Activated CD4-positive, alpha-beta memory T cell treated with anti-CD3 and anti-CD28 coated beads, Interleukin-2, amount 10 ng/mL, durations not matched to agents 7 days and 5 days (primary cell): ENCODE data around the gene ENTPD1. TPM values are rescaled to one million over a fixed set of nuclear protein-coding genes. Genes with fewer than 3 reads are reported as not detected.

Experiments used
- CTCF ChIA-PET: fragments of 350-600 bp; sonication (Branson Sonifier 250); formaldehyde crosslinking; loops from one replicate; lab custom pipeline; 2021; ENCODE audit warnings: antibody characterized with exemption, inconsistent platforms; lab: Charles Lee
- POLR2A ChIA-PET: fragments of 350-600 bp; sonication (Branson Sonifier 250); formaldehyde crosslinking; loops from one replicate; lab custom pipeline; 2021; ENCODE audit warnings: antibody characterized with exemption; lab: Charles Lee
- DNase-seq: peaks from one replicate; pipeline ENCODE4 v3.0.0-alpha.2; 2020
- H3K27ac Mint-ChIP-seq: one replicate; pipeline ENCODE4 v1.8.0; 2021; ENCODE audit warnings: mild to moderate bottlenecking, mixed read lengths
- H3K27me3 Mint-ChIP-seq: one replicate; pipeline ENCODE4 v1.8.0; 2021; ENCODE audit warnings: mixed read lengths
- H3K36me3 Mint-ChIP-seq: one replicate; pipeline ENCODE4 v1.8.0; 2021; ENCODE audit warnings: low read depth, mixed read lengths
- H3K4me1 Mint-ChIP-seq: one replicate; pipeline ENCODE4 v1.8.0; 2021; ENCODE audit warnings: mixed read lengths
- H3K4me3 Mint-ChIP-seq: one replicate; pipeline ENCODE4 v1.8.0; 2021; ENCODE audit warnings: mild to moderate bottlenecking, mixed read lengths
- H3K9me3 Mint-ChIP-seq: one replicate; pipeline ENCODE4 v1.8.0; 2021; ENCODE audit warnings: mixed read lengths
- total RNA-seq, 2 experiments: library from RNA; stranded (reverse); gene quantifications; one replicate each; pipeline ENCODE4 v1.2.3, GENCODE V29; 2021

The ENTPD1 gene
- total RNA-seq, 2 experiments from 2014 or later = 29.7 to 33.3 TPM

DNA sequence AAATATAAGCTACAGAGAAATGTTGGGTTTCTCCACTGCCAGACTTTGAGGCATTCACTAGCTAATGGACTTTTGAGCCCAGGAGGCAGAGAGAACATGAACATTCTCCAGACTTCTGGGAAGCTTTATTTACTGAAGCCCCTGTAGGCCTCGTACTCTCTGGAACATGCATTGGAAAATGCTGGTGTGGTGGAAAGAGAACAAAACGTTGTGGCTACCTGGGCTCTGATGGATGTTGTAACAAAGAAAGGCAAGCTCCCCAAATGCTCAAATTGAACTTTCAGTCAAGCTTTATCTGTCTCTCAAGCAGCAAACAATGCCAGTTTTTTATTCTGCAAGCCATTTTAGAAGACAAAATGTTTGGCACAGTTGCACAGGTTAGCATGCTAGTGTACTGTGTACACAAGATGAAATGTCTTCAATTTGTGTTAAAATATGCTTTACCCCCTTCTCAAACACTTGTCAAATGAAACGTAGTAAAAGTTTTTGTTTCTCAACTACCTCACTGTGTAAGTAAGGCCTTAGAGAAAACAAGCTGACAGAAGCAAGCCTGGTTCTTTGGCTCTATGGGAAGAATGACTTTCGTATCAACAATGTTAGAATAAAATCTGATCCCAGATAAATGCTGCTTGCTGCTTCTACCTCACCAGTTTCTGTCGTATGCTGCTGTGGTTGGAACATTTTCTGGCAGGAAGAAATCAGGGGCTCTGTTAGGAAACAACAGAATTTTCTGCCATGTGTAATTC lies 80.8 kb downstream of the ENTPD1 start:
- H3K36me3 Mint-ChIP-seq = peaks cover 20% of the 10 kb centered on the region
- H3K4me1 Mint-ChIP-seq = peaks cover 86% of the 10 kb centered on the region

DNA sequence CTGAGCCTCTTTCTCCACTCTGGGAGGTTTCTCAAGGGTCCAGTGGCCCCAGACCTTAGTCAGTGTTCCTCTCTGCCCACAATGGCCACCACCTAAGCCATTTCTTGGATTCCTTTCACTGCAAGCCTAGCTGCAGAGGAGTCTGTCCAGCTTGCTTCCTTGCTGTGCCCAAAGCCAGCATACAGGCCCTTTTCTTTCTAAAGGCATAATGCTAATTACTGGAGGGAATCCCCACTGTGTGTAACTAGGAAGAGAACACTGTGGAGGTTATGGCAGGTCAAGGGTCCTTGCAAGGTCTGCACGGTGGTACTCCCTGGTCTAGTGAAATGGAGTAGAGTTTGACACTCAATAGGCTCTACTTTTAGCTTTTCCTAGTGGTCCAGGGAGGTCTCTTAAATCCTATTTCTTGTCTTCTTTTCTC lies 81.4 kb downstream of the ENTPD1 start:
- Mint-ChIP-seq H3K4me3 (no peak overlapping the region), H3K27ac (peak overlapping the region; percentile 54), H3K9me3 (peaks cover 3% of the 10 kb centered on the region), H3K4me1 (peaks cover 85% of the 10 kb centered on the region), H3K27me3 (no peaks in the 10 kb centered on the region), H3K36me3 (peaks cover 18% of the 10 kb centered on the region)
- ChIA-PET CTCF (interaction anchor here (1.2 to 14.8 kb wide), 3 partner anchors 24 to 144 kb away, joined by 3 to 379 read pairs (median 12); partner anchors contain the start of gene TCTN3), POLR2A (interaction anchor here (1.0 to 3.9 kb wide), 3 partner anchors 51 to 143 kb away, joined by 3 to 27 read pairs (median 8); partner anchors contain the start of gene TCTN3)
- no peak for DNase-seq

More for the DNA sequence above, 80.8 kb downstream of the ENTPD1 start:
- peaks cover 3% of the 10 kb centered on the region for H3K9me3 Mint-ChIP-seq
- CTCF ChIA-PET = interaction anchor here (1.0 to 14.8 kb wide), 4 partner anchors 8 to 143 kb away, joined by 3 to 379 read pairs (median 8); partner anchors contain the start of gene TCTN3
- DNase-seq = no peak
- H3K27me3 Mint-ChIP-seq = no peaks in the 10 kb centered on the region
- peak overlapping the region; percentile 54 for H3K27ac Mint-ChIP-seq
- H3K4me3 Mint-ChIP-seq = no peak overlapping the region
- POLR2A ChIA-PET = interaction anchor here (1.0 to 3.9 kb wide), 3 partner anchors 51 to 142 kb away, joined by 3 to 27 read pairs (median 8); partner anchors contain the start of gene TCTN3

- H3K4me3 Mint-ChIP-seq = no peak overlapping the region
- DNase-seq = no peak
- H3K27ac Mint-ChIP-seq = peak overlapping the region; percentile 41
- H3K4me1 Mint-ChIP-seq = peaks cover 83% of the 10 kb centered on the region
- peaks cover 18% of the 10 kb centered on the region for H3K36me3 Mint-ChIP-seq
- ChIA-PET CTCF (interaction anchor here (3.1 to 14.8 kb wide), 2 partner anchors 27 to 144 kb away, joined by 12 to 379 read pairs; partner anchors contain the start of gene TCTN3), POLR2A (interaction anchor here (1.0 to 3.9 kb wide), 2 partner anchors 52 to 143 kb away, joined by 3 to 27 read pairs; partner anchors contain the start of gene TCTN3)
- H3K27me3 Mint-ChIP-seq = no peaks in the 10 kb centered on the region
- peaks cover 3% of the 10 kb centered on the region for H3K9me3 Mint-ChIP-seq
These were observed 81.8 kb downstream of the ENTPD1 start for GRCh38 chr10:95837783-95838182.

DNA sequence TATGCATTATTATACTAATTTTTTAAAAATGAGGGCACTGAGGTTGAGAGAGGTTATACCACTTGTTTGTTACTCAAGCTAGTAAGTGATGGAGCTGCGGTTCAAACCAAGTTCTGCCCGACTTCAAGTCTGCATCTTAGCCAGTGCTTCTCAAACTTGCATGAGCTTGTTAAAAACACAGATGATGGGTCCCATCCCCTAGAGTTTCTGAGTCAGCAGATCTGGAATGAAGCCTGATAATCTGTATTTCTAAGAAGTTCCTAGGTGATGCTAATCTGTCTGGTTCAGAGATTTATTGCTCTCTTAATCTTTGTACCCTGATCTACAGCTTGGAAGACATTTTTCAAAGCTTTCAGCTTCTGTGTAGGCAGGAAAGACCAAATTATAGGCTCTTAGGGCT lies 84.2 kb downstream of the ENTPD1 start:
- DNase-seq = no peak
- H3K4me1 Mint-ChIP-seq = peaks cover 72% of the 10 kb centered on the region
- ChIA-PET POLR2A (interaction anchor here (1.1 to 8.9 kb wide), 5 partner anchors 8 to 290 kb away, joined by 3 to 100 read pairs (median 12); partner anchors contain the start of genes TCTN3 and ZNF518A), CTCF (interaction anchor here (0.6 to 14.8 kb wide), 9 partner anchors 8 to 249 kb away, joined by 3 to 379 read pairs (median 5); partner anchors contain the start of gene TCTN3)
- peaks cover 10% of the 10 kb centered on the region for H3K36me3 Mint-ChIP-seq
- peak overlapping the region; percentile 67 for H3K27ac Mint-ChIP-seq
- H3K27me3 Mint-ChIP-seq = no peaks in the 10 kb centered on the region
- H3K9me3 Mint-ChIP-seq = no peaks in the 10 kb centered on the region
- no peak overlapping the region for H3K4me3 Mint-ChIP-seq

- POLR2A ChIA-PET = interaction anchor here (1.1 to 8.9 kb wide), 6 partner anchors 9 to 290 kb away, joined by 3 to 100 read pairs (median 8); partner anchors contain the start of genes TCTN3 and ZNF518A
These were observed 84.7 kb downstream of the ENTPD1 start for GRCh38 chr10:95840681-95841080.

GRCh38 chr10:95841661-95842498 lies 85.9 kb downstream of the ENTPD1 start:
- H3K4me1 Mint-ChIP-seq = peaks cover 63% of the 10 kb centered on the region
- ChIA-PET POLR2A (interaction anchor here (0.7 to 8.9 kb wide), 10 partner anchors 10 to 185 kb away, joined by 3 to 100 read pairs (median 3); partner anchors contain the start of genes ALDH18A1, CC2D2B, ENTPD1 and TCTN3), CTCF (interaction anchor here (0.9 to 14.8 kb wide), 19 partner anchors 9 to 467 kb away, joined by 3 to 379 read pairs (median 6); partner anchors contain the start of genes CC2D2B and TCTN3)
- peak; percentile 45 for DNase-seq
- H3K27me3 Mint-ChIP-seq = no peaks in the 10 kb centered on the region
- no peak overlapping the region for H3K4me3 Mint-ChIP-seq
- H3K9me3 Mint-ChIP-seq = no peaks in the 10 kb centered on the region
- peaks cover 4% of the 10 kb centered on the region for H3K36me3 Mint-ChIP-seq
- H3K27ac Mint-ChIP-seq = peak overlapping the region; percentile 67

More at GRCh38 chr10:95840681-95841080, 84.7 kb downstream of the ENTPD1 start:
- no peak for DNase-seq
- Mint-ChIP-seq H3K27ac (peak overlapping the region; percentile 67), H3K4me1 (peaks cover 72% of the 10 kb centered on the region), H3K27me3 (no peaks in the 10 kb centered on the region), H3K36me3 (peaks cover 8% of the 10 kb centered on the region), H3K4me3 (no peak overlapping the region), H3K9me3 (no peaks in the 10 kb centered on the region)
- CTCF ChIA-PET = interaction anchor here (1.2 to 14.8 kb wide), 12 partner anchors 8 to 466 kb away, joined by 3 to 379 read pairs (median 5); partner anchors contain the start of genes CC2D2B and TCTN3

DNA sequence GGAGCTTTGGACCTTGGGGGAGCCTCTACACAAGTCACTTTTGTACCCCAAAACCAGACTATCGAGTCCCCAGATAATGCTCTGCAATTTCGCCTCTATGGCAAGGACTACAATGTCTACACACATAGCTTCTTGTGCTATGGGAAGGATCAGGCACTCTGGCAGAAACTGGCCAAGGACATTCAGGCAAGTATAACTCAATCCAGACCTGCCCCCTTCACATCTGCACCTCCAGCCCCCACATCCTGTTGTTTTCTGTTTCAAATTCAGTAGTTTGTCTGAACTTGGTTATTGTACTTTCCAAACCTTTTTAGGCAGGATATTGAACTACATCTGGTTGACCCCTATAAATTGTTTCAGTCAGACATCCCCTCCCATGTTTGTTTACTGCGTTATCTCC lies 89.4 kb downstream of the ENTPD1 start:
- POLR2A ChIA-PET = interaction anchor here (0.9 to 8.9 kb wide), 5 partner anchors 10 to 50 kb away, joined by 3 to 100 read pairs (median 3); no protein-coding TSS in a partner anchor
- DNase-seq = no peak
- Mint-ChIP-seq H3K4me3 (no peak overlapping the region), H3K27me3 (no peaks in the 10 kb centered on the region), H3K4me1 (peaks cover 35% of the 10 kb centered on the region), H3K27ac (no peak overlapping the region), H3K36me3 (peaks cover 12% of the 10 kb centered on the region), H3K9me3 (no peaks in the 10 kb centered on the region)
- CTCF ChIA-PET = interaction anchor here (0.7 to 14.8 kb wide), 6 partner anchors 9 to 152 kb away, joined by 3 to 379 read pairs (median 4); partner anchors contain the start of gene TCTN3

DNA sequence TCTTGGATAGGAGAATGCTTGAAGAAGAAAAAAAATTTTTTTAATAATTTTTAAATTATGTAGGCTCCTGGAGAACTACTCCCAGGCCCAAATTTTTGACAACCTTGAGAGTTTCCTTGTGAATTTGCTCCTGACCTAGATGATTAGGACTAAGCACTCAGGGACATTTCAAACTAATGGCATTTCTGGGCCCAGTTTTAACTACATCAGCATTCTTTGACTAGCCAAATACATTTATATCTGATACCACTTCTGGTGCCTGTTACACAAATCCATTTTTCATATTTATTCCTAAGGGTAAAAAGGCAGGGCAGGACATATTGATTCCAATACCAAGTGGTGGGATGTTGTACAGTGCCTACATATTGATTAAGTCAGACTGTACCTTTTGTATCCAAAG lies 91.0 kb downstream of the ENTPD1 start:
- Mint-ChIP-seq H3K4me1 (peaks cover 20% of the 10 kb centered on the region), H3K4me3 (no peak overlapping the region), H3K27me3 (no peaks in the 10 kb centered on the region), H3K36me3 (peaks cover 15% of the 10 kb centered on the region), H3K9me3 (no peaks in the 10 kb centered on the region), H3K27ac (no peak overlapping the region)
- POLR2A ChIA-PET = interaction anchor here (8.9 kb wide), 1 partner anchor 15 kb away, joined by 100 read pairs; no protein-coding TSS in a partner anchor
- CTCF ChIA-PET = interaction anchor here (1.0 to 14.8 kb wide), 2 partner anchors 17 to 154 kb away, joined by 3 to 379 read pairs; partner anchors contain the start of gene TCTN3
- DNase-seq = no peak

GRCh38 chr10:95848841-95849240 lies 92.9 kb downstream of the ENTPD1 start:
- Mint-ChIP-seq H3K27ac (no peak overlapping the region), H3K9me3 (no peaks in the 10 kb centered on the region), H3K4me3 (no peak overlapping the region), H3K36me3 (peaks cover 15% of the 10 kb centered on the region), H3K4me1 (peaks cover 11% of the 10 kb centered on the region), H3K27me3 (no peaks in the 10 kb centered on the region)
- ChIA-PET CTCF (interaction anchor here (0.6 to 14.8 kb wide), 3 partner anchors 16 to 155 kb away, joined by 4 to 379 read pairs (median 7); partner anchors contain the start of gene TCTN3), POLR2A (no interaction called here)
- DNase-seq = no peak

- peaks cover 9% of the 10 kb centered on the region for H3K27me3 Mint-ChIP-seq
- POLR2A ChIA-PET = no interaction called here
These were observed 94.8 kb downstream of the ENTPD1 start for GRCh38 chr10:95850791-95851190.

GRCh38 chr10:95860166-95860940 lies 104.4 kb downstream of the ENTPD1 start:
- Mint-ChIP-seq H3K9me3 (no peaks in the 10 kb centered on the region), H3K4me1 (peaks cover 39% of the 10 kb centered on the region), H3K4me3 (no peak overlapping the region), H3K27me3 (peaks cover 7% of the 10 kb centered on the region), H3K36me3 (peaks cover 5% of the 10 kb centered on the region), H3K27ac (peak overlapping the region; percentile 56)
- ChIA-PET POLR2A (interaction anchor here (0.9 to 1.5 kb wide), 2 partner anchors 32 to 166 kb away, joined by 3 read pairs; partner anchors contain the start of gene TCTN3), CTCF (interaction anchor here (0.8 to 4.2 kb wide), 4 partner anchors 15 to 166 kb away, joined by 3 to 30 read pairs (median 9); partner anchors contain the start of gene TCTN3)
- DNase-seq = no peak

More at GRCh38 chr10:95850791-95851190, 94.8 kb downstream of the ENTPD1 start:
- H3K27ac Mint-ChIP-seq = no peak overlapping the region
- CTCF ChIA-PET = interaction anchor here (1.3 kb wide), 1 partner anchor 9 kb away, joined by 3 read pairs; no protein-coding TSS in a partner anchor
- H3K9me3 Mint-ChIP-seq = no peaks in the 10 kb centered on the region
- H3K4me3 Mint-ChIP-seq = no peak overlapping the region
- peaks cover under 1% of the 10 kb centered on the region for H3K4me1 Mint-ChIP-seq
- DNase-seq = no peak
- peaks cover 19% of the 10 kb centered on the region for H3K36me3 Mint-ChIP-seq
